Stimulated activated naive CD8-positive, alpha-beta T cell treated with anti-CD3 and anti-CD28 coated beads, Interleukin-15, Interleukin-2, amounts not matched to agents 100 ng/mL and 50 ng/mL, for 24 hours (primary cell): ENCODE measurements around the gene QRFP.

Source experiments
- H3K27ac Mint-ChIP-seq: one replicate; pipeline ENCODE4 v1.8.0; 2021; ENCODE audit warnings: mild to moderate bottlenecking, mixed read lengths
- H3K27me3 Mint-ChIP-seq: one replicate; pipeline ENCODE4 v1.8.0; 2021; ENCODE audit warnings: mixed read lengths
- H3K36me3 Mint-ChIP-seq: one replicate; pipeline ENCODE4 v1.8.0; 2021; ENCODE audit warnings: low read depth, mixed read lengths
- H3K4me1 Mint-ChIP-seq: one replicate; pipeline ENCODE4 v1.8.0; 2021; ENCODE audit warnings: low read depth, mixed read lengths
- H3K4me3 Mint-ChIP-seq: one replicate; pipeline ENCODE4 v1.8.0; 2021; ENCODE audit warnings: mild to moderate bottlenecking, mixed read lengths
- H3K9me3 Mint-ChIP-seq: one replicate; pipeline ENCODE4 v1.8.0; 2021; ENCODE audit warnings: mixed read lengths

The QRFP gene, protein sequence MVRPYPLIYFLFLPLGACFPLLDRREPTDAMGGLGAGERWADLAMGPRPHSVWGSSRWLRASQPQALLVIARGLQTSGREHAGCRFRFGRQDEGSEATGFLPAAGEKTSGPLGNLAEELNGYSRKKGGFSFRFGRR

DNA sequence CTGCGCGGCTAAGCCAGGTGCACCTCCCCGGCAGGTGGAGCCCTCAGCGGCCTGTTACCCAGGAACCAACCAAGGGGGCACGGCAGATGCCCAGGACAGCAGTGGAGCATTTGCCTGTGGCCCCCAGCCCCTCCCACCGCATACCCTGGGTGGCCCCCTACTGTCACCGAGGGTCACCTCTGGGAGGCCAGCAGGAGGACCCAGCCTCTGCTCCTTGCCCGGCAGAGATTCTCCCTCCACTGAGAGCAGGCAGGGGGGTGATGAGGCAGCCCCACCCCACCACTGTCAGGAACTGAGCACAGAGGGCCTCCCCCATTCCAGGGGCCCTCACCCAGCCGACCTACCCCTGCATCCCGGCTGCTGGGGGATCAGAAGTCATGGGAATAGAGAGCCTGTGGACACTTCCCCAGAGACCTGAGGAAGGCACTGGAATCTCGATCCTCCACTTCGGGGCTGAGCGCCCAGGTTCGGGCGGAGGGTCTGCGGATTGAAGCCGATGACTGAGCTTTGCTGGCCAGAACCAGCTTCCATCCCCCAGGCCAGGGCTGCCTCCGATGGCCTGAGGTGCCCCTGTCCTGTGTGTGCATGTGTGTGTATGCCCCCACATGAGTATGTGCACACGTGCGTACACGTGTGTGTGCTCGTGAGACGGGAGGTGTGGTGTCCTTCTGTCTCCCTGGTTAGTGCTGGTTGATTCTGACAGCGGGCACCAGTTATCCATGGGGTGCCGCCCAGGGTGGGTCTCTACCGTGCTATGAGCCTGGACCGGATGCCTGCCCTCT is at the start of gene QRFP:
Gene QRFP (minus strand): TSS at position 580 of the 782 bp plus-strand sequence. CDS start 2,974 bp downstream, outside the sequence.
- H3K9me3 Mint-ChIP-seq: no peaks in the 10 kb centered on the region
- no peak within 1 kb of the TSS for H3K4me3 Mint-ChIP-seq
- no peaks in the 10 kb centered on the region for H3K27me3 Mint-ChIP-seq
- no peaks in the 10 kb centered on the region for H3K4me1 Mint-ChIP-seq
- no peak within 1 kb of the TSS for H3K27ac Mint-ChIP-seq
- H3K36me3 Mint-ChIP-seq: no peaks in the 10 kb centered on the region

DNA sequence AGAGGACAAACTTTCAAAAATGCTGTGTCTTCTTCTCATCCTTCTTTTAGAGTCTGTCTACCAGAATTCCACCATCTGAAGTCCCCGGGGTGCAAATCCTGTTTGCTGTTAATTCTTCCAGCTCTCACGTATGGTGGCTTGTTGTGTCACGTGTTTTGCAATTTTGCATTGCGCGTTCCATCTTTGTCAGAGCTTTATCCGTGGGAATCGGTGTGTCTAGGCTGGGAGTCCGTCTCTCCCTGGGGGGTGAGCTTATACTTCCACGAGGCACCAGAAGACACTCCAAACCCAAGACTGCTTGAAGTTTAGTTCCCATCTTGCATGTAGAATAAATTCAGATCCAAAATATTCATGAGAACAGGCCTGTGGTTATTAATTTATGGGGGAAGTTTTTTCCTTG is 48.6 kb upstream of the QRFP start:
- H3K27ac Mint-ChIP-seq: no peak overlapping the region
- H3K27me3 Mint-ChIP-seq: peaks cover 55% of the 10 kb centered on the region
- no peak overlapping the region for H3K4me3 Mint-ChIP-seq
- peaks cover 6% of the 10 kb centered on the region for H3K4me1 Mint-ChIP-seq
- no peaks in the 10 kb centered on the region for H3K36me3 Mint-ChIP-seq
- no peaks in the 10 kb centered on the region for H3K9me3 Mint-ChIP-seq

DNA sequence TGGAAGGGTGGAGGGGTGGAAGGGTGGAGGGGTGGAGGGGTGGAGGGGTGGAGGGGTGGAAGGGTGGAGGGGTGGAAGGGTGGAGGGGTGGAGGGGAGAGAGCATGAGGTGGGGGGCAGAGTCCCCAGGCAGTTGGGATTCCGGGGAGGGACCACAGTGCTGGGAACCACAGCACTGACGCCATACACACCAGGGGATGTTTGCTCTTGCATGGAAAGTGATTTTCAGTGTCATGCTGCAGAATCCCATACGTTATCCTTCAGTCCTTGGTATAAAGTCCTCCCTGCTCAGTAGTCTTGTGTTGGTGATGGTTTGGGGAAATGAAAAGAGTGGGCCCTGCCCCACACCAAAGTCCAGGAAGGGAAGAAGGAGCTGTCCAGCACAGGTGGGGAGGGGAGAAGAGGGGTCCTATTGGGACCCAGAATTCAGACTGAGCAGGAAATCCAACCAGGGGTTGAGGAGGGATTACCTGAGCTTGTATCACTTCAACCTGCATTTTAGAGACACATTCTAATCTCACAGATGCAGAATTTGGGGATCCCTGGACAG is 48.0 kb upstream of the QRFP start:
- no peaks in the 10 kb centered on the region for H3K36me3 Mint-ChIP-seq
- H3K27ac Mint-ChIP-seq: no peak overlapping the region
- no peaks in the 10 kb centered on the region for H3K9me3 Mint-ChIP-seq
- H3K27me3 Mint-ChIP-seq: peaks cover 55% of the 10 kb centered on the region
- peaks cover 6% of the 10 kb centered on the region for H3K4me1 Mint-ChIP-seq
- no peak overlapping the region for H3K4me3 Mint-ChIP-seq

DNA sequence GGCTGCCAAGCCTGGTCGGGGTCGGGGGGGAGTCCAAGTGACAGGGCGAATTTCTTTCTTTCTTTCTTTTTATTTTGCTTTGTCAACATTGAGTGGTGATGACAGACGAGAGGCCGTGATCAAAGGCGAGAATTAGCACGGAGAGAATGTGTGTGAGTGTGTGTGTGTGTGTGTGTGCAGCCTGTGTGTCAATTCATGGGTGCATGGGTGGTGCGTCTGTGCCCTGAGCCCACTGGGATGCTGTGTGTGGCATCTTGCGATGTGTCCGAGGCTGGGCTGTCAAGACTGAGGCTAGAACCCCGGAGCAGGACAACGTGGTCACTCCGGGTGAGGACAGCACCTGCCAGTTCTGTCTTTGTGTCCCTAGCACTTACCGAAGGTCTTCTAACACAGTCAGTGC is 47.2 kb upstream of the QRFP start:
- no peaks in the 10 kb centered on the region for H3K36me3 Mint-ChIP-seq
- no peak overlapping the region for H3K27ac Mint-ChIP-seq
- H3K27me3 Mint-ChIP-seq: peaks cover 50% of the 10 kb centered on the region
- H3K9me3 Mint-ChIP-seq: no peaks in the 10 kb centered on the region
- H3K4me1 Mint-ChIP-seq: peaks cover 6% of the 10 kb centered on the region
- no peak overlapping the region for H3K4me3 Mint-ChIP-seq

DNA sequence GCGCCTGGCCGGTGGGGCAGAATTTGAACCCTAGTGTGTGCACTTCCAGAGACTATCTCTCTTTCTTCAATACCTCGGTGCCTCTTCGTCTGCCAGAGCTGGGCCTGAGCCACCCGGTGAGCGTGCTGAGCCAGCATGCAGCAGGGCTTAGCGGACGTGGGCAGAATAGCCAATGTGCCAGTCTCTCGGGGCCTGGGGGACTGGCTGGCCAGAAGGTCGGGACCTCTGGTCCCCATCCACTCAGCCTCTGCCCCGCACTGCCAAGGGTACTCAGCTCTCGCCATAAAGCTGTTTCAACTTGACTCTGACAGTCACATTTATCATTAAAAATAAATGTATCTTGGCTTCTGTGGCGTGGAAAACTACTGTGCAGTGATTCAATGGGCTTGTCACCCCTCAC is 46.6 kb upstream of the QRFP start:
- no peaks in the 10 kb centered on the region for H3K9me3 Mint-ChIP-seq
- no peaks in the 10 kb centered on the region for H3K36me3 Mint-ChIP-seq
- H3K27ac Mint-ChIP-seq: no peak overlapping the region
- H3K4me1 Mint-ChIP-seq: peaks cover 6% of the 10 kb centered on the region
- H3K27me3 Mint-ChIP-seq: peaks cover 49% of the 10 kb centered on the region
- no peak overlapping the region for H3K4me3 Mint-ChIP-seq

DNA sequence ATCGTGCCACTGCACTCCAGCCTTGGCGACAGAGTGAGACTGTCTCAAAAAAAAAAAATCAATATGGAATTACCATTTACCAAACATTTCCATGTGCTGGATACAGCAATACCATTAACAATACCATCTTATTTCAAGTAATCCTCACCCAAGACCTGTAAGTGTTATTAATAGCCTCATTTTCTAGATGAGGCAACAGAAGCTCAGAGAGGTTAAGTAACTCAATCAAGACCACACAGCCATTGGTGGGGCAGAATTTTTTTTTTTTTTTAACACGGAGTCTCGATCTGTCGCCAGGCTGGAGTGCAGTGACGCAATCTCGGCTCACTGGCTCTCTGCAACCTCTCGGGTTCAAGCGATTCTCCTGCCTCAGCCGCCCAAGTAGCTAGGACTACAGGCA is 46.1 kb upstream of the QRFP start:
- Mint-ChIP-seq H3K9me3 (no peaks in the 10 kb centered on the region), H3K27me3 (peaks cover 50% of the 10 kb centered on the region), H3K27ac (no peak overlapping the region), H3K4me3 (no peak overlapping the region), H3K4me1 (peaks cover 6% of the 10 kb centered on the region), H3K36me3 (no peaks in the 10 kb centered on the region)

DNA sequence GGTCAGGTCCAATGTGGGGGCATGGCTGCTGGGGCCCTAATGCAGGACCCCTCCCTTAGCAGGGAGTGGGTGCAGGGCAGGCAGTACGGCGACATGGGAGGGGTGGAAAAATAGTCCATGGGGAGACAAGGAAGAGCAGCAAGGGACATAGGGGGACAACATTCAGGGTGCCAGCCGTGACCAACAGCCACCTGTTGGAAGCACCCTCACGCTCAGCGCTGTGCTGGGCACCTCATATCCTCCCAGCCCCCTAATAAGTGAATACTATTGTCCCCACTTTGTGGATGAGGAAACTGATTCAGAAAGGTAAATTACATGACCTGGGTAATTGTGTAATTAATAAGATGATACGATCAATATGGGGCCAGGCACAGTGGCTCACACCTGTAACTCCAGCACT is 45.5 kb upstream of the QRFP start:
- Mint-ChIP-seq H3K4me1 (peaks cover 8% of the 10 kb centered on the region), H3K36me3 (no peaks in the 10 kb centered on the region), H3K27me3 (peaks cover 55% of the 10 kb centered on the region), H3K4me3 (no peak overlapping the region), H3K27ac (no peak overlapping the region), H3K9me3 (no peaks in the 10 kb centered on the region)

DNA sequence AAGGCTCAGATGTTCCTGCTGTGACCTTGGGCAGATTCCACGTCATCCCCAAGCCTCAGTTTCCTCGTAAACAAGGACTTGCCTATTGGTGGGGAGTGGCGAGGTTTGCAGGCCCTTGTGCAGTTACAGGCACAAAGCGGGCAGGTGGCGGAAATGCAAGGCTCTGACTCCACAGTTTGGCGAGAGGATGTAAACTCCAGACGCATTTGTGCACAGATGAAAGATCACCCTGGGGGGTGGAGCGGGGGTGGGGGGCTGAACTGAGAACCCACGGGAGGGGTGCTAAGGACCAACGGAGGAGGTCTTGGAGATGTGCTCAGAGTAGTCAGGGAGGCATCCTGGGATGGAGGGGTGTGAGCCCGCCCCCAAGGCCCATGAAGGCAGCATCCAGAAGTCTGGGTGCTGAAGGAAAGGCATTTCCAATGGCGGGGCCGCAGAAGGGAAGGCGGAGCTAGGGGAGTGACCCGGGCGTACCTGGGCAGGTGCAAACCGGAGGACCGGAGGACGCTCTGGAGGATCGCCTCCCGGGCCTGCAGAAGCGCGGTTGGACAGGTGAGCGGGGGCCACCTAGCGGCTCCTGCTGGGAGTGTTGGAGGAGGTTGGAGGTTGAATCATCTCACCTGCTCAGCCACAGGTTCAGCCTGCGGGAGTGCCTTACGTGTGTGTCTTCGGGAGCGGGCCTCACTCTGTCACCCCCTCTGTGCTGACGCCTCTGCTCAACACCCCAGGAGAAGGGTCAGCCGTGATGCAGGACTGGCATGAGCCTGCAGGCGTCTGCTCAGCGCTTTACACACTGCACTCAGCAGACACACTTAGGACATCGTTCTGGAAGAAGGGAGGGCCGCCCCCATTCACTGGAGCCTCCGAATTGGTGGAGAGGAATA is 44.3 kb upstream of the QRFP start:
- H3K27ac Mint-ChIP-seq: no peak overlapping the region
- peaks cover 59% of the 10 kb centered on the region for H3K27me3 Mint-ChIP-seq
- H3K4me1 Mint-ChIP-seq: peaks cover 13% of the 10 kb centered on the region
- no peaks in the 10 kb centered on the region for H3K9me3 Mint-ChIP-seq
- H3K4me3 Mint-ChIP-seq: no peak overlapping the region
- no peaks in the 10 kb centered on the region for H3K36me3 Mint-ChIP-seq

DNA sequence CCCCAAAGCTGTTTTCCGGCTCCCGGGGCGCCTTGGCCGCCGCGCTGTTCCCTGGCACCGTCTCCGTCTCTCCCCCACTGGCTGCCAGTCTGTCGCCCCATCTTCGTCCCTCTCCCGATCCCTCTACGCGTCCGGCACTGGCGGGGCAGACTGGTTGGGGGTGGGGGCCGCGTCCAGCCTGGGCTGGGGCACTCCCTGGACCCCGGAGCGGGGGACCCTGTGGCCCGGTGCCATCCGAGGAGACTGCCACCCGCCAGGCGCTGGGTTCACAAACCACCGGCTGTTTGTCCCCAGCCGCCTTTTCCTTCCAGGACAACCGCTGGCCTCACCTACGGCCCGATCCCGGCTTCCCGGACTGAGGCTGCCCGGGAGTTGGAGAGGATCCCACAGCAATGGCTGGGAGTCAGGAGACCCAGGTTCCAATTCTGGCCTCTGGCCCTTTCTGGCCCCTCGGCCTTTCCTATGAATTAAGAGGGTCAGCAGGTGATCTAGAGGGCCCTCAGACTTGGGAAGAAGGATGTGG is 43.5 kb upstream of the QRFP start:
- no peak overlapping the region for H3K27ac Mint-ChIP-seq
- no peak overlapping the region for H3K4me3 Mint-ChIP-seq
- peaks cover 59% of the 10 kb centered on the region for H3K27me3 Mint-ChIP-seq

DNA sequence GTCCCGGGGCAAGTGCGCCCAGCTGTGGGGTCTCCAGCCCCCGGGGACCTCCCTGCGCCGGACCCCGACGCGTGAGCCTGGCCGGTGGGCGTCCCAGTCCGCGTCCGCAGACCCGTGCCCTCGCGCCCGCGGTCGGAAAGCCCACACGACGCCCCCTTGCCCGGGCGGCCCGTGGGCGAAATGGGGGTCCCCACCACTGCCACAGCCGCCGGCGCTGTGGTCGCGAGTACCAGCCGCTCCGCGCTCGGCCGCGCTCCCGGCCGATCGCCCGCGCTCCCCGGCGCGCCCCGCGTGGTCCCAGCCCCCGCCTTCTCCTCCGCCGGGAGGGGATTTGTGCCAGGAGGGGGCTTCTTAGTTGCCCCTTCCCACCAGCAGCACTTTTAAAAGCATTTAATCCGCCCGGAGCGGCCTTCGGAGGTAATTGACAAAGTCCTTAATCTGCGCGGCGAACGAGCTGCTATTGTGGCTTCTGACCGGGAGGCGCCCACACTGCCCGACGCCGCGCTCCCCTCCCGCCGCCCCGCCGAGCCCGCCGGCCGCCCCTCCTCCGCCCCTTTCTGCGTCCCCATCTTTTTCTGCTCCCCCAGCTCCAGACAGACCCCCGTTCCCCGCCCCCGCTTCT is 42.9 kb upstream of the QRFP start:
- Mint-ChIP-seq H3K27me3 (peaks cover 59% of the 10 kb centered on the region), H3K27ac (no peak overlapping the region), H3K4me1 (peaks cover 13% of the 10 kb centered on the region), H3K36me3 (no peaks in the 10 kb centered on the region), H3K4me3 (no peak overlapping the region), H3K9me3 (no peaks in the 10 kb centered on the region)

More for the DNA sequence above, 43.5 kb upstream of the QRFP start:
- peaks cover 13% of the 10 kb centered on the region for H3K4me1 Mint-ChIP-seq
- no peaks in the 10 kb centered on the region for H3K36me3 Mint-ChIP-seq
- H3K9me3 Mint-ChIP-seq: no peaks in the 10 kb centered on the region

DNA sequence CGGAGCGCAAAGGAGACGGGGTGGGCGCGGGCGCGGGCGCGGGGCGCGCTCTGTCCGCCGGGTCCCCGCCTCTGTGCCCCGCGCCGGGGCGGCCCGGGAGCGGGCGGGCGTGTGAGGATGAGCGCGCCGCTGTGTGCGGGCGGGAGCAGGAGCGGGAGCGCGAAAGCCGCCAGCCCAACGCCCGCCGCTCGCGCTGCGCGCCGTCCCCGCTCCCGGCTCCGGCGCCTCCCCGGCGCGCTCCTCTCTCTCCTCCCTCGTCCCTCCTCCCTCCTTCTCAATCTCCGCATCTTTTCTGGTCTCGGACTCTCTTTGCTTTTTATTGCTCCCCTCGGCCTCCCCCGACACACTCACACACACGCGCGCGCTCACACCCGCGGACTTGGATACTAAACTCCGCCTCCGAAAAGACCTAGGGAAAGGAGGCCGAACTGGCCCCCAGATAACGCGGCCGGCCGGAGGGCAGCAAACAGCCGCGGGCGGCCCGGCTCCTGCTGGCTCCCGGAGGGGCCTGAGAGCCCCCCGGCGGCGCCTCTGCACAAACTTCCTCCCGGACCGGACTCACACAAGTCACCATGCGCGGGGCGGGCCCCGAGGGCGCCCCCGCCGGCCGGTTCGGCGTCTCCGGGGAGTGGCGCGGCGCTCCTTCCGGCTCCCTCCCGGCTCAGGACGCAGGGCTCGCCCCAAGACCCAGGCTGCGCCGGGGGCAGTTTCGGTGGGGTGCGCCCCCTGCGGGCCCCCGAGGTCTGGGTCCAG is 42.2 kb upstream of the QRFP start, which contains the start of gene FIBCD1:
Gene FIBCD1 (minus strand): TSS at position 596 of the 753 bp plus-strand sequence. CDS start 640 bp downstream, outside the sequence.
- H3K27ac Mint-ChIP-seq: no peak within 1 kb of the TSS
- peaks cover 13% of the 10 kb centered on the region for H3K4me1 Mint-ChIP-seq
- no peaks in the 10 kb centered on the region for H3K9me3 Mint-ChIP-seq
- no peaks in the 10 kb centered on the region for H3K36me3 Mint-ChIP-seq
- H3K27me3 Mint-ChIP-seq: peaks cover 57% of the 10 kb centered on the region
- peak within 1 kb of the TSS; percentile 67 for H3K4me3 Mint-ChIP-seq

DNA sequence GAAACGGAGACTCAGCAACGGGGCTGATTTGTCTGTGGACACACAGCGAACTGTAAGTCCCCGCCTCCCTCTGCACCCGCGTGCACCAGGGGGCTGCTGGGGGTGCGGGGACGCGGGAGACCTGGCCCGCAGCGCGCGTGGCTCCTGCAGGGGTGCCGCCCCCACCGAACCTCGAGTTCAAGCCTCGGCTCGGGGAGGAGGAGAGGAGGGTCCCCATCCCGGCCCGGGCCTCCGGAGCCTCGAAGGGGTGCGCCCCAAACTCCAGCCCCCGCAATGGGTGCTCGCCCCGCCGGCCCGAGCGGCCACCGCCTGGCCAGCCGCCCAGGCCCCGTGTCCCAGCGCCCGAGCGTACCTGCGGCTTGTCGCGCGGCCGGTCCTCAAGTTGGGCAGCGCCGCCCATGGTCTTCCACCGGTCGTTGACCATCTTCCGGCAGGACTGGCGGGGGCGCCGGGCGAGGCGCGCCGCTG is 41.6 kb upstream of the QRFP start:
- no peak overlapping the region for H3K27ac Mint-ChIP-seq
- H3K4me3 Mint-ChIP-seq: peak overlapping the region; percentile 36
- no peaks in the 10 kb centered on the region for H3K36me3 Mint-ChIP-seq
- H3K4me1 Mint-ChIP-seq: peaks cover 13% of the 10 kb centered on the region
- peaks cover 53% of the 10 kb centered on the region for H3K27me3 Mint-ChIP-seq
- no peaks in the 10 kb centered on the region for H3K9me3 Mint-ChIP-seq

DNA sequence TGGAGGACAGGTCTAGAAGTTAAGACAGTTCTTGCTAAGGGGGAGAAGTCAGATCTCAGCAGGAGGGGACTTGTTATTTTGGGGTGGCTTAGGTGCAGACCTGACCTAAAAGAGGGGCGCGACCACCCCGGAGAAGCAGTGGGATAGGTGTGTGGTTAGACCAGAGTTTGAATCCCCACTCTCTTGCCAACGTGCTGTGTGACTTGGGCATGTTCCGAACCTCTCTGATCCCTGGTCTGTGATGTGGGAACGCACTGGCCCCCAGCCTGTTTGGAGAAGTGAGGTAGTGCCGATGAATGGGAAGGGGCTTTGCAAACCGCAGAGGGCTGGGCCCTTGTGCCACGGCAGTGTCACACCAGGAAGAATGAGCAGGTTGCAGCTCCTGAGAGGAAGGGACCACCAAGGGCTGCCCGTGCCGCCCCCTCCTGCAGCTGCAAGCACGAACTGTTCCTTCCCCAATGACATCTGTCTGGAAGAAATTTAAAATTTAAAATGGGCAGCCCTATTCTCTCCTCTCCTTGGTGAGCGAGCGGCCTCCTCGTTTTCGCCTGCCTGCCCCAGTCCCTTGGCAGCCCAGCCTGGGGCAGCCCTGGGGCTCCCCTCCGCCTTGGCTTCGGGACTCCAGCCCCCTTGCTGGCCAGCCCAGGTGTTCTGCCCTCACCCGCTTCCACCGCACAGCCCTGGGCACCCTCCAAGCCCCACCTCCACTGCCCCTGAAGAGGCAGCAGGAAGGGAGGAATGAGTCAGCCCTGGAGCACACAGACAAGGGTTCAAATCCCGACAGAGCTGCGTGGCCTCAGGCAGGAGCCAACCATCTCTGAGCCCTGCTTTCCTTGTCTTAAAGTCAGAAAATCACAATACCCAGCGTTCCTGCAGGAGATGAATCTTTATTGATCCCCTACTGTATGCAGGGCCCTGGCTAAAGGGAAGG is 40.8 kb upstream of the QRFP start:
- Mint-ChIP-seq H3K36me3 (no peaks in the 10 kb centered on the region), H3K4me3 (peak overlapping the region; percentile 36), H3K4me1 (peaks cover 13% of the 10 kb centered on the region), H3K27ac (no peak overlapping the region), H3K27me3 (peaks cover 61% of the 10 kb centered on the region), H3K9me3 (no peaks in the 10 kb centered on the region)
